Mesendoderm (in vitro differentiated cells): ENCODE measurements around the gene TBC1D4.

Experiments used
- DNase-seq: peaks from one replicate; pipeline ENCODE4 v3.0.0; 2013
- H2AK5ac ChIP-seq: 2 replicates; pipeline ENCODE4 v1.6.1; 2013; ENCODE audit warnings: low read length, inconsistent platforms
- H2BK120ac ChIP-seq: 2 replicates; pipeline ENCODE4 v1.6.1; 2013; ENCODE audit warnings: low read depth, mild to moderate bottlenecking, low read length, moderate library complexity, mixed read lengths
- H2BK15ac ChIP-seq: replicated peaks from 2 replicates; pipeline ENCODE4 v1.6.1; 2013; ENCODE audit warnings: low read depth, mild to moderate bottlenecking, moderate library complexity
- H2BK5ac ChIP-seq: 2 replicates; pipeline ENCODE4 v1.6.1; 2013; ENCODE audit warnings: low read length, inconsistent platforms
- H3K18ac ChIP-seq: 2 replicates; pipeline ENCODE4 v1.6.1; 2013; ENCODE audit warnings: mild to moderate bottlenecking, low read length, mixed read lengths
- H3K23ac ChIP-seq: one replicate; pipeline ENCODE4 v1.6.1; 2013; ENCODE audit warnings: low read length
- H3K27ac ChIP-seq: 2 replicates; pipeline ENCODE4 v1.5.1; 2013; ENCODE audit warnings: low read depth, mild to moderate bottlenecking, inconsistent platforms, low read length, moderate library complexity
- H3K27me3 ChIP-seq: 2 replicates; pipeline ENCODE4 v1.6.1; 2013; ENCODE audit warnings: low read length, control low read depth, mild to moderate bottlenecking, inconsistent platforms; ENCODE audit not compliant: insufficient read depth, poor library complexity
- H3K36me3 ChIP-seq: 2 replicates; pipeline ENCODE4 v1.6.1; 2013; ENCODE audit warnings: low read length, inconsistent platforms; ENCODE audit not compliant: control insufficient read depth, insufficient read depth
- H3K4ac ChIP-seq: one replicate; pipeline ENCODE4 v1.6.1; 2013; ENCODE audit warnings: low read depth, mild to moderate bottlenecking, low read length, moderate library complexity
- H3K4me1 ChIP-seq: 2 replicates; pipeline ENCODE4 v1.6.1; 2013; ENCODE audit warnings: low read depth, low read length, inconsistent platforms; ENCODE audit not compliant: control insufficient read depth
- H3K4me2 ChIP-seq: 2 replicates; pipeline ENCODE4 v1.6.1; 2013; ENCODE audit warnings: low read length
- H3K4me3 ChIP-seq: 2 replicates; pipeline ENCODE4 v1.5.1; 2013; ENCODE audit warnings: mild to moderate bottlenecking, low read length
- H3K56ac ChIP-seq: one replicate; pipeline ENCODE4 v1.6.1; 2013; ENCODE audit warnings: low read length
- H3K79me1 ChIP-seq: 2 replicates; pipeline ENCODE4 v1.6.1; 2013; ENCODE audit warnings: low read length, inconsistent platforms
- H3K79me2 ChIP-seq: 2 replicates; pipeline ENCODE4 v1.6.1; 2013; ENCODE audit warnings: mild to moderate bottlenecking, low read length; ENCODE audit not compliant: control insufficient read depth, insufficient read depth
- H3K9ac ChIP-seq: 2 replicates; pipeline ENCODE4 v1.6.1; 2013; ENCODE audit warnings: low read length, inconsistent platforms
- H4K5ac ChIP-seq: one replicate; pipeline ENCODE4 v1.6.1; 2013; ENCODE audit warnings: low read length
- H4K8ac ChIP-seq: one replicate; pipeline ENCODE4 v1.6.1; 2013; ENCODE audit warnings: low read depth, mild to moderate bottlenecking, control low read depth, low read length, moderate library complexity
- WGBS: extraction: QIAGEN DNeasy Blood & Tissue Kit; methylation state at CpG from one replicate; pipeline ENCODE4 v1.1.7; 2013; ENCODE audit warnings: low lambda C conversion rate, missing lambda C conversion rate; ENCODE audit not compliant: insufficient coverage; ENCODE audit errors: extremely low coverage; 5-methylcytosine and 5-hydroxymethylcytosine counted together

TBC1D4 gene

DNA sequence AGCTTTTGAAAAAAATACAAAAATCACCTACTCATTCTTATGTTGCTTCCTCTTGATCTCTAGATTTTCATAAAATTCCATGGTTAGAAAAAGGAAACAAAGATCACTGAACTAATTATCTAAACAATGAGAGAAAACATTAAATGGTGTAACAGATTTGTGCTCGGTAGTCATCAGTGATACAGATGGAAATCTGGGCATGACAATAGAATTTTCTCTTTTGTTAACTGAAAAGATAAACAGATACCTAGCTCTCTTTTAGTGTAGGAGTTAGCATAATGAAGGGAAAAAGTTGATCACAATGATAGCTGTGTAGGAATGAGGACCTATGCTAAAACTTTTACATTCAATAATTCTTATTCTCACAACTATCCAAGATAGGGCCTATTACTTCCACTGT lies 103.7 kb downstream of the TBC1D4 start:
- Histone ChIP-seq H3K4me3 (no peak overlapping the region), H2BK5ac (no peak overlapping the region), H2AK5ac (no peak overlapping the region), H3K27ac (no peak overlapping the region), H3K36me3 (no peaks in the 10 kb centered on the region), H3K4ac (no peak overlapping the region), H3K4me1 (no peaks in the 10 kb centered on the region), H3K56ac (no peak overlapping the region), H3K4me2 (no peak overlapping the region), H3K9ac (no peak overlapping the region), H3K23ac (no peak overlapping the region), H3K18ac (no peak overlapping the region), H3K27me3 (no peaks in the 10 kb centered on the region), H3K79me1 (peaks cover 2% of the 10 kb centered on the region), H4K8ac (no peak overlapping the region), H4K5ac (no peak overlapping the region), H3K79me2 (no peaks in the 10 kb centered on the region), H2BK15ac (no peak overlapping the region), H2BK120ac (no peak overlapping the region)
- no peak for DNase-seq
- no CpG with 5 or more reads among the region's 1 CpG for WGBS

DNA sequence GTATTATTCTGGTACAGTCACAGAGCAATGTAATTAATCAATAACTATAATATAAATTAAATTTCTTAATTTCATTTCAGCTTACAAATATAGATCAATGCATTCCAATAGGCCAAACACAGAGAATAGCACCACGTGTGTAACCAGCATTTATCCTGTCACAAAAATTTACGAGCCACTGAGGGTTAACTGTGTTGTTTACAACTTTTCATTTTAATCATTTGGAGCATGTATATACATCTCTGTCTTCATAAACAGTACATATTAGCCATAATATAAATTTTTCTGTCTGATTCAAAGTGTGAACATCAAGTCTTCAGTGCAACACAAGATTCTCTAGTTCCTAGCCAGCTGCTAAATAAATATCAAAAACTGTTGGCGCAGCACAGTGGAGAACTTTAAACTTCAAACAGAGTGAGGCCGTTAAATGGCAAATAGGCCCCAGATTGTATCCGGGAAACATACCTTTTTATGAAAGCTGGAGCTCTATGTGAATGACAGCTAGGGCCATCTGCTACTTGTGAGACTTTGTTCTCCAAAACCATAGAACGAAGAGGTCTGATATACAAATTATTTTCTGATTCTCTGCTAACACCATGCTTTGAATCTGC lies 105.1 kb downstream of the TBC1D4 start:
- H2BK5ac ChIP-seq = no peak overlapping the region
- no peak overlapping the region for H3K4me3 ChIP-seq
- H3K18ac ChIP-seq = no peak overlapping the region
- H4K5ac ChIP-seq = no peak overlapping the region
- H3K4me1 ChIP-seq = no peaks in the 10 kb centered on the region
- H2BK120ac ChIP-seq = no peak overlapping the region
- H3K9ac ChIP-seq = no peak overlapping the region
- no peaks in the 10 kb centered on the region for H3K79me2 ChIP-seq
- H3K4me2 ChIP-seq = no peak overlapping the region
- H3K27me3 ChIP-seq = no peaks in the 10 kb centered on the region
- no peak overlapping the region for H3K27ac ChIP-seq
- WGBS = no CpG with 5 or more reads among the region's 6 CpGs
- H3K4ac ChIP-seq = no peak overlapping the region
- H3K79me1 ChIP-seq = peaks cover 2% of the 10 kb centered on the region
- no peak overlapping the region for H2BK15ac ChIP-seq
- H3K36me3 ChIP-seq = no peaks in the 10 kb centered on the region
- H3K23ac ChIP-seq = no peak overlapping the region
- no peak overlapping the region for H4K8ac ChIP-seq
- no peak overlapping the region for H3K56ac ChIP-seq
- no peak overlapping the region for H2AK5ac ChIP-seq
- DNase-seq = no peak

DNA sequence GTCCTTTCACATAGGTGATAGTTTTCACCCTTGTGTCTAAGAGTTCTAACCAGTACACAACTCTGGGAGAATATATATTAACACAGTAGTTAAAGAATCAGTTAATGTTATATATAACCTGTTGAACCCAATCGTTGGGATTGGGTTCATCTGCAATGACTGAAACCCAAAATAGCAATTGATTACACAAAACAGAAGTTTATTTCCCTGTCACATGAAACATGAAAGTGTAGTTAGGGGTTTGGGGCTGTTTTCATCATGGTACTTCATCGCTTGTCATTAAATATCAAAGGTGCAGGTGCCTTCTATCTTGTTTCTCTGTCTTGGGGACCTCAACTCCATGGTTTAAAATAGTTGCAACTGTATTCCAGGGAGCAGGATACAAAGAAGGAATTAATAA lies 106.6 kb downstream of the TBC1D4 start:
- peaks cover 2% of the 10 kb centered on the region for H3K79me1 ChIP-seq
- no peaks in the 10 kb centered on the region for H3K4me1 ChIP-seq
- H3K18ac ChIP-seq = no peak overlapping the region
- H3K56ac ChIP-seq = no peak overlapping the region
- H2BK5ac ChIP-seq = no peak overlapping the region
- no peak overlapping the region for H2BK15ac ChIP-seq
- no peaks in the 10 kb centered on the region for H3K36me3 ChIP-seq
- no peaks in the 10 kb centered on the region for H3K79me2 ChIP-seq
- H3K4me3 ChIP-seq = no peak overlapping the region
- WGBS = no CpG with 5 or more reads among the region's 2 CpGs
- no peaks in the 10 kb centered on the region for H3K27me3 ChIP-seq
- H3K9ac ChIP-seq = no peak overlapping the region
- no peak overlapping the region for H3K4ac ChIP-seq
- no peak overlapping the region for H4K5ac ChIP-seq
- no peak for DNase-seq
- no peak overlapping the region for H2BK120ac ChIP-seq
- no peak overlapping the region for H3K27ac ChIP-seq
- no peak overlapping the region for H3K23ac ChIP-seq
- H3K4me2 ChIP-seq = no peak overlapping the region
- H2AK5ac ChIP-seq = no peak overlapping the region
- no peak overlapping the region for H4K8ac ChIP-seq

DNA sequence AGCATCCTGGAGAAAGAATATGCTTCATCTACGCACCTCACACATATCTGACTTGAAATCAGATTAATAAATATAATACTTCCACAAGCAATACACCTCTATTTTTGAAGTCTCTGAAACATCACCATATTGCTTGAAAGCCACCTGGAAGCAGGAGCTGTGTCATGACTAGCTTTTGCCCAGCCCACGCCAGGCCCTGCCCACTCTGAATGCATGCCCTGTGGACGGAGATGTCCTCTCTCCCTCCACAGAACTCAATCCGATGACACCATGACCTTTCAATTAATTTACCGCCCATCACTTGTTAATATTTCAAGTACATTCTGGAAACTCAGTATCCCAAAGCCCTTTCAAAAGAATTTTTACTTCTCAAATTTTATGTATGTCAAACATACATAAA lies 108.0 kb downstream of the TBC1D4 start:
- H2AK5ac ChIP-seq = no peak overlapping the region
- no peaks in the 10 kb centered on the region for H3K27me3 ChIP-seq
- H3K79me2 ChIP-seq = no peaks in the 10 kb centered on the region
- no peak overlapping the region for H3K56ac ChIP-seq
- H4K5ac ChIP-seq = no peak overlapping the region
- H4K8ac ChIP-seq = no peak overlapping the region
- WGBS = no CpG with 5 or more reads among the region's 5 CpGs
- H3K23ac ChIP-seq = no peak overlapping the region
- no peak overlapping the region for H3K27ac ChIP-seq
- H2BK5ac ChIP-seq = no peak overlapping the region
- no peak overlapping the region for H2BK15ac ChIP-seq
- no peak overlapping the region for H3K4me2 ChIP-seq
- no peak overlapping the region for H3K4ac ChIP-seq
- no peak overlapping the region for H2BK120ac ChIP-seq
- H3K79me1 ChIP-seq = peaks cover 3% of the 10 kb centered on the region
- H3K18ac ChIP-seq = no peak overlapping the region
- DNase-seq = no peak
- H3K36me3 ChIP-seq = no peaks in the 10 kb centered on the region
- no peaks in the 10 kb centered on the region for H3K4me1 ChIP-seq
- no peak overlapping the region for H3K4me3 ChIP-seq
- no peak overlapping the region for H3K9ac ChIP-seq

DNA sequence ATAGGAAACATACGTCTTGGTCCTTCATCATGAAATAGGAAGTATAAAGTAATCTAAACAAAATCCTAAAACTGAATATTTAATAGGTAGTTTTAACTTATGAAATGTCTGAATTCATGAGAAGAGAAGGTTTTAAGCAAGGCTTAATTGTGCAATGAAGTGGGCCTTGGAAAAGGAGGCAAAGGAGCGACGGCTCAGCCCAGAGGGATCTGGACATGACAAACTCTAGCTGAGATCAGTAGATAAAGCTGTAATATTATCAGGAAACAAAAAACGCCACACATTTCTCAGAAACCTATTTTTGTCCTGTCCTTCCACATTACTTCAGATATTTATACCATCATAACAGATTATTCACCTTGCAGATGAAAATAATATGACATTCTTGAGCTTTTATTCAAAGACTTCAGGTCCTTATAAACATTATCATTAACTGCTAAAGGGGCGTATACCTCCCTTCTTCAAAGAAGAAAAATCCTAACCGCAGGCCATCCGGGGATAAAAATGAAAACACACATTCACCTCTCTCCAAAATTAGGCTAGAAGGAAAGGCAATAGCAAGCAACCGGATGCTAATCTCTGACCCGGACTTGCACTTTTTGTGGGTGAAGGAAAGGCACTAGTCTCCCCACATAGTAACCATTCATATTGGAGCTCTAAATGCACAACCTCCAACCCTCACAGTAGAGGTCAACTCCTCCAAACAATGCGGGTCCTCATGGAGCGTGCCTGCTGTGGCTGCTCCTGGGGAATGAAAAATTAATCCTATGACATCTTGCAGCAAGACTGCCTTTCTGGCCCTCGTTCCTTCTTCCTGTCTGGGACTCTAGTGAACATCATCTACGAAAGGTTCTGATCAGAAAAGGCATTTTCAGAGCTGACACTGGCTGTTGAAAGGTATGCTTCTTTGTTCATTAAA lies 108.8 kb downstream of the TBC1D4 start:
- no peaks in the 10 kb centered on the region for H3K4me1 ChIP-seq
- DNase-seq = no peak
- no CpG with 5 or more reads among the region's 13 CpGs for WGBS
- H3K79me2 ChIP-seq = no peaks in the 10 kb centered on the region
- no peak overlapping the region for H2BK5ac ChIP-seq
- peaks cover 3% of the 10 kb centered on the region for H3K79me1 ChIP-seq
- no peak overlapping the region for H3K4me2 ChIP-seq
- no peak overlapping the region for H3K56ac ChIP-seq
- H3K9ac ChIP-seq = no peak overlapping the region
- no peak overlapping the region for H4K5ac ChIP-seq
- H3K23ac ChIP-seq = no peak overlapping the region
- no peak overlapping the region for H2BK15ac ChIP-seq
- no peak overlapping the region for H3K4ac ChIP-seq
- no peak overlapping the region for H3K27ac ChIP-seq
- no peak overlapping the region for H4K8ac ChIP-seq
- H2AK5ac ChIP-seq = no peak overlapping the region
- no peaks in the 10 kb centered on the region for H3K27me3 ChIP-seq
- no peak overlapping the region for H3K4me3 ChIP-seq
- no peaks in the 10 kb centered on the region for H3K36me3 ChIP-seq
- no peak overlapping the region for H2BK120ac ChIP-seq
- H3K18ac ChIP-seq = no peak overlapping the region
